ENCODE data around the gene NLGN4Y. TPM values are rescaled to one million over a fixed set of nuclear protein-coding genes. Genes with fewer than 3 reads are reported as not detected.

NLGN4Y gene
- total RNA-seq, 2 donors from 2014 or later = 27.1 to 55.9 TPM

DNA sequence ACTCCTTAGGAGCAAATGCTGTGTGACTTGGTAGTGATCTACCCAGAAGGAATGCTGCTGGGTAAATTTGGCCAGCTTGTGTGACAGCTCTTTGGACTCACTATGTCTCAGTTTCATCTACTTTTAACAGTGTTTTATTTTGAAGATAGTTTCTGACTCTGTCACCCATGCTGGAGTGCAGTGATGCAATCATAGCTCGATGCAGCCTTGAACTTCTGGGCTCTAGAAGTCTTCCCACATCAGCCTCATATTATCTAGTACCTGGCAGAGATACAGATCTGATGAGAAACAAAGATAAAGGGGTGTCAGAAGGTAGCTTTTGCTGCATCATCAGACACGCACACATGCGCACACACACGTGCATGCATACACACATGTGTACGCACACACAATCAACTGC, 19.2 kb downstream of the NLGN4Y start:
- Histone ChIP-seq H3K4me1 (ENCODE audit: control insufficient read depth in 1 of 2, low read depth in 2 of 2) (no peaks in the 10 kb centered on the region), H3K36me3 (no peaks in the 10 kb centered on the region), H3K9me3 (no peaks in the 10 kb centered on the region), H3K4me3 (no peak overlapping the region), H3K27me3 (replicated peaks; ENCODE audit: insufficient read depth) (no peaks in the 10 kb centered on the region), H3K27ac (no peak overlapping the region)
- DNase-seq (ENCODE audit: low spot score) (no peak), ATAC-seq (ENCODE audit: insufficient number of reproducible peaks, low FRiP score, low read depth) (no peak)
- TF ChIP-seq CTCF (IDR thresholded peaks at IDR 0.05) = no peak

GRCh38 chrY:14581294-14581693, 57.0 kb downstream of the NLGN4Y start:
- Histone ChIP-seq H3K4me1 (ENCODE audit: control insufficient read depth in 1 of 2, low read depth in 2 of 2) (no peaks in the 10 kb centered on the region), H3K4me3 (no peak overlapping the region), H3K27me3 (replicated peaks; ENCODE audit: insufficient read depth) (no peaks in the 10 kb centered on the region), H3K27ac (no peak overlapping the region), H3K36me3 (no peaks in the 10 kb centered on the region), H3K9me3 (no peaks in the 10 kb centered on the region)
- no peak for TF ChIP-seq CTCF (IDR thresholded peaks at IDR 0.05)
- no peak for ATAC-seq (ENCODE audit: insufficient number of reproducible peaks, low FRiP score, low read depth)
- DNase-seq (ENCODE audit: low spot score) = no peak

DNA sequence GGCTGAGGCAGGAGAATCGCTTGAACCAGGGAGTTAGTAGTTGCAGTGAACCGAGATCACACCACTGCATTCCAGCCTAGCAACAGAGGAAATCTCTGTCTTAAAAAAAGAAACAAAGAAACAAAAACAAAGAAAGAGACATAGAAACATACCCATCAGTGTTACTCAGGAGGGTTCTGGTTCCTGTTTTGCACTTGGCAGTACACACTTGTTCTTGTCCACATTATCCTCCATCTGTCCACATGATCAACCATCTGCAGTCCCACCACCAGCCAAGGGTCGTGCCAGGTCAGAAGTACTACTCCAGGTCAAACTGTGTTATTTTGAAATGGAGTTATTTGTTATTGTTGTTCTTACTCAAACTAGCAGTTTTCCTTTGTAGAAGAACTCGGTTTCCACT, 62.4 kb downstream of the NLGN4Y start:
- Histone ChIP-seq H3K27me3 (replicated peaks; ENCODE audit: insufficient read depth) (no peaks in the 10 kb centered on the region), H3K36me3 (no peaks in the 10 kb centered on the region), H3K27ac (no peak overlapping the region), H3K9me3 (no peaks in the 10 kb centered on the region), H3K4me1 (ENCODE audit: control insufficient read depth in 1 of 2, low read depth in 2 of 2) (no peaks in the 10 kb centered on the region), H3K4me3 (no peak overlapping the region)
- TF ChIP-seq CTCF (IDR thresholded peaks at IDR 0.05) = no peak
- no peak for ATAC-seq (ENCODE audit: insufficient number of reproducible peaks, low FRiP score, low read depth)
- DNase-seq (ENCODE audit: low spot score) = no peak

DNA sequence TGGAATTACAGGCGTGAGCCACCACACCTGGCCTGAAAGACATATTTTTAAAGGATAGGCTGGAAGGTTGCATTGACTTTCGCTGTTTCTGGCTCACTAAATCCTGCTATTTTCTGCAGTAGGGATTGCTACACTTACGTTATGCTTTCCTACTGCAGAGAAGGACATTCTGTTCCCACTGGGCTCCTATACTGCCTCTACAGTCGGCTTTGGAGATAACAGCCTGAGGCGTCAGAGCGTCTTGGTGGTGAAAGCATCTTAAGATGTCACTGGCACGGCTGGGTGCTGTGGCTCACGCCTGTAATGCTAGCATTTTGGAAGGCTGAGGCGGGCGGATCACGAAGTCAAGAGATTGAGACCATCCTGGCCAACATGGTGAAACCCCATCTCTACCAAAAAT, 77.0 kb downstream of the NLGN4Y start:
- no peak overlapping the region for H3K4me3 ChIP-seq

DNA sequence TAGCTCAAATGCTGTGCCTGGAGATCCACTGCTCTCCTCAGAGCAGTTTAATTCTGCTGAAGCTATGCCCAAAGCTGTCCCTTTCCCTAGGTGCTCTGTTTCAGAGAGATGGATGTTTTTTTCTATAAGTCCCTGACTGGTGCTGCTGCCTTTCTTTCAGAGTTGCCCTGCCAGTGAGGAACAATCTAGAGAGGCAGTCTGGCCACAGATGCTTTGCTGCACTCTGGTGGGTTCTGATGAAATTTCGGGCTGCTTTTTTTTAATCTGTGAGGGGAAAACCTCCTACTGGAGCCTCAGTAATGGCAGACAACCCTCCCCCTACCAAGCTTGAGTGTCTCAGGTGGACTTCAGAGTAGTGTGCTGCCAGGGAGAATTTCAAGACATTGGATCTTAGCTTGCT, 93.3 kb downstream of the NLGN4Y start:
- Histone ChIP-seq H3K4me3 (no peak overlapping the region), H3K27me3 (replicated peaks; ENCODE audit: insufficient read depth) (no peaks in the 10 kb centered on the region), H3K4me1 (ENCODE audit: control insufficient read depth in 1 of 2, low read depth in 2 of 2) (no peaks in the 10 kb centered on the region), H3K9me3 (no peaks in the 10 kb centered on the region), H3K36me3 (no peaks in the 10 kb centered on the region), H3K27ac (no peak overlapping the region)
- ATAC-seq (ENCODE audit: insufficient number of reproducible peaks, low FRiP score, low read depth) (no peak), DNase-seq (ENCODE audit: low spot score) (no peak)
- no peak for TF ChIP-seq CTCF (IDR thresholded peaks at IDR 0.05)

More for the DNA sequence above, 77.0 kb downstream of the NLGN4Y start:
- DNase-seq (ENCODE audit: low spot score) = no peak
- Histone ChIP-seq H3K27me3 (replicated peaks; ENCODE audit: insufficient read depth) (no peaks in the 10 kb centered on the region), H3K4me1 (ENCODE audit: control insufficient read depth in 1 of 2, low read depth in 2 of 2) (no peaks in the 10 kb centered on the region), H3K27ac (no peak overlapping the region), H3K9me3 (no peaks in the 10 kb centered on the region), H3K36me3 (no peaks in the 10 kb centered on the region)
- ATAC-seq (ENCODE audit: insufficient number of reproducible peaks, low FRiP score, low read depth) = no peak
- no peak for TF ChIP-seq CTCF (IDR thresholded peaks at IDR 0.05)
